NCI-H524 (cell line): ENCODE data around the gene GALNT2.

Experiments used
- DNase-seq, 2 experiments: peaks; one replicate each; lab custom pipeline; 2025; lab: John Stamatoyannopoulos, UW

Gene GALNT2

GRCh38 chr1:230130172-230130944 is 63.3 kb downstream of the GALNT2 start:
- DNase-seq: peak; percentile 84 to 92

- DNase-seq: no peak
These were observed 64.4 kb downstream of the GALNT2 start for GRCh38 chr1:230131457-230131856.

DNA sequence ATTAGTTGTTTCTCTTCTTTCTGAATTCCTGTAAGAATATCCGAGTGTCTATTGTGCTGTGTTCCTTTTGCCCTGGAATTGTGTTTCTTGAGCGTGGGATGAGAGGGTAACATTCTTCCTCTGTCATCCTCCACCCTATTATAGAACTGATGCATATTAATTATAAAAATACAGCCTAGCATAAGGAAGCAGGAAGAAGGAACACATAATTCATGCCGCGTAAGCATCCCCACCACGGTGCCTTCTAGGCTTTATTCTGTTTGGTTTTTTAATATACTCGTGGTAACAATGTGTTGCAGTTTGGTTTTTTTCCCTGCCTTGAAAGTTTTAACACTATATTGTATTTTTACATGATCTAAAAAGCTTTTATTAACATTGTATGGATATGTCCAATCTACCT is 65.7 kb downstream of the GALNT2 start:
- DNase-seq: no peak

- DNase-seq: no peak
These were observed 68.7 kb downstream of the GALNT2 start for GRCh38 chr1:230135726-230136125.

GRCh38 chr1:230136453-230137336 is 69.7 kb downstream of the GALNT2 start:
- no peak for DNase-seq

DNA sequence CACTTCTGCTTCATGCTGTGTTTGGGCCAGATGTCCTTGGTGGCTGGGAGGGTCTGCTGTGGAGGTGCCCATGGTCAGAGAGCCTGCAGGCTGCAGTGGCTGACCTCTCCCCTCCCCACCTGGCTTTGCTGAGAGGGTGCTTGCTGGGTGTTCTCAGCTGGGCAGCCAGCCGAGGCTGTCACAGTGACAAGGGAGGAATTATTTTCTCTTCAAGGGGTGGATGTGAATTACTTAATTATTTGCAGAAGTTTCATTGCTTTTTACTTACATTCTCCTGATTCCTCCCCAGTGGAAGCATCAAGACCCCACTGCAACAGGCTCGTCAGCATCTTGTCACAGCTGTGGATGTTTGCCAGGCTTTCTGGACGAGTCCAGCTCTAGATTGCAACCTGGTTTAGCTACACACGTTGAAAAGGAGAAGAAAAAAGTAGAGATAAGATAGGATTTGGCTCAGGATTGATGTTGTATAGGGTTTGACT is 70.3 kb downstream of the GALNT2 start:
- DNase-seq: no peak

DNA sequence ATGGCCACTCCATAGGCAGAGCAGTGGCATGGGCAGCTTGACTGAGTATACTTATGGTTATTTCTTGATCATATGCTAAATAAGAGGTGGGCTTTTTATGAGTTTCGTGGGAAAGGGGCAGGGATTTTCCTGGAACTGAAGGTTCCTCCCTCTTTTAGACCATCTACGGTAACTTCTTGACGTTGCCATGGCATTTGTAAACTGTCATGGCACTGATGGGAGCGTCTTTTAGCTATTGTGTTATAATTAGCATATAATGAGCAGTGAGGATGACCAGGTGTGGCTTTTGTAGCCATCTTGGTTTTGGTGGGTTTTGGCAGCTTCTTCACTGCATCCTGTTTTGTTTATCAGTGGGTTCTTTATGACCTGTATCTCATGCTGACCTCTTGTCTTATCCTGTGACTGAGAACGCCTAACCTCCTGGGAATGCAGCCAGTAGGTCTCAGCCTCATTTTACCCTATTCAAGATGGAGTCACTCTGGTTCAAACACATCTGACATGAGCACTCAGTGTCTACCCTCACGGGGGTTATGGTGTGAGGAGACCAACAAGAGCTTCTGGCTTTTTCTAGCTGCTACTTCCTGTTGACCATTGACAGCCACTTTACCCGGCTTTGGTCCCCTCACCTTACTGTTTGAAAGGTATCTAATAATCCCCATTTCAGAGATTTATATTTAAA is 71.7 kb downstream of the GALNT2 start:
- no peak for DNase-seq

DNA sequence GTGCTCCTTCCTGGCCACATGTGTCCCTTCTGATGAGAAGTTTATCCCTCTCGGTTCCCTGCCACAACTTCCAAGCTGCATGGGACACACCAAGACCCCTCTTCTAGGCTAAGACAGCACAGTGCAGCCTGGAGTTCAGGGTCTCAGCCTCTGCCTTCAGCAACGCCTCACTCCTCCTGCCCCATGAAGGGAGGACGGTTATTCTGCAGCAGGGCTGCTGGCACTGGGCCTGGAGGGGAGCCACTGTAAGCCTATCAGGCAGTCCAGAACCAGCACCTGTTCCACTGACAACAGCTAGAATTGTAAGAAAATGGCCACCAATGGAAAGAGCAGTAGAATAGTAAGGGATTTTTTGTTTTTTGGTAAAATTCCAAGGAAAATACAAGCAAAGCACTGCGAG is 72.3 kb downstream of the GALNT2 start:
- DNase-seq: no peak

DNA sequence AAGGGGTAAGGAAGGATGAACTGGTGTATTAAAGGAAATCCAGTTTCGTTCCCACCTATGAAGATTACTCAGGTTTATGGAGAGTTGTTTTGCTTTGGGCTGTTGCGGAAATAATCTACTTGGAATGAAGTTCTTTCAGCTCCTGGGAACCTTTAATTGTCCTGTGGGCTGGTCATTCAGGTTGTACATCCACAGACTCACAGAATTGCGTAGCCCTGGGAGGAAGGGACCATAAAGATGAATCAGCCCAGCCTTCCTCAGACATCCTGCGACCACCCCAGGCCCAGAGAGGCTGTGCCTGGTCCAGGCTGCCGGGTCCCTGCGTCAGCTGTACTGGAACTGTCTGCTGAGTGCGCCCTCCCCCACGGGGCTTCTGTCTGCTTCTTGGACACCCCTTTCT is 72.7 kb downstream of the GALNT2 start:
- no peak for DNase-seq

GRCh38 chr1:230140221-230141020 is 73.4 kb downstream of the GALNT2 start:
- DNase-seq: no peak

- no peak for DNase-seq
These were observed 74.1 kb downstream of the GALNT2 start for GRCh38 chr1:230141021-230141648.

DNA sequence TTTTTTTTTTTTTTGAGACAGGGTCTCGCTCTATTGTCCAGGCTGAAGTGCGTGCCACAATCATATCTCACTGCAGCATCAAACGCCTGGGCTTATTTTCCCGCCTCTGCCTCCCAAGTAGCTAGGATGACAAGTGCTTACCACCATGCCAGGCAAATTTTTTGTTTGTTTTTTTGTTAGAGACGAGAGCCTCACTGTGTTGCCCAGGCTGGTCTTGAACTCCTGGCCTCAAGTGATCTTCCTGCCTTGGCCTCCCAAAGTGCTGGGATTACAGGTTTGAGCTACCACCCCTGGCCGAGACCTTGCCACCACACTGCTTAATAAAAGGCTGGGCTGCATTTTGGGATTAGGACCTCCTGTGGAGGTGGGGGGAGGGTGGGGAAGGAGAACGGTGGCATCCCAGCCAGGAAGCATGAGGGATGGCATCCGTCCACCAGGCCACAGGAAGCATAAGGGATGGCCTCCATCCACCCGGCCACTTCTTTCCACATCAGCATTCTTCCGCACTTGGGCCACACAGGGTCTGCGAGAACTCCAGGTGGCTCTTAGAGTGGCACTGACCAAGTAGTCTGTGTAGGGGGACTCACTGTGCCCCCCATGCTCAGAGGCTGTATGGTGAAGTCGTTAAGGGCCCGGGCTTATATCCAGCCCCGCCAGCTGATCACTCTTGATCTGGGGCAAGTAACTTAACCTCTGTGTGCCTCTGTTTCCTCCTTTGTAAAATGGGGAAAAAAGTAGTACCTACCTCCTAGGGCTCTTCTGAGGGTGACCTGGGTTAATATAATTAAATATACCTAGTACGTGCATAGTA is 75.0 kb downstream of the GALNT2 start:
- no peak for DNase-seq

GRCh38 chr1:230142608-230143210 is 75.7 kb downstream of the GALNT2 start:
- peak in 1 of 2 experiments; percentile 37 for DNase-seq

GRCh38 chr1:230143534-230143933 is 76.5 kb downstream of the GALNT2 start:
- no peak for DNase-seq

DNA sequence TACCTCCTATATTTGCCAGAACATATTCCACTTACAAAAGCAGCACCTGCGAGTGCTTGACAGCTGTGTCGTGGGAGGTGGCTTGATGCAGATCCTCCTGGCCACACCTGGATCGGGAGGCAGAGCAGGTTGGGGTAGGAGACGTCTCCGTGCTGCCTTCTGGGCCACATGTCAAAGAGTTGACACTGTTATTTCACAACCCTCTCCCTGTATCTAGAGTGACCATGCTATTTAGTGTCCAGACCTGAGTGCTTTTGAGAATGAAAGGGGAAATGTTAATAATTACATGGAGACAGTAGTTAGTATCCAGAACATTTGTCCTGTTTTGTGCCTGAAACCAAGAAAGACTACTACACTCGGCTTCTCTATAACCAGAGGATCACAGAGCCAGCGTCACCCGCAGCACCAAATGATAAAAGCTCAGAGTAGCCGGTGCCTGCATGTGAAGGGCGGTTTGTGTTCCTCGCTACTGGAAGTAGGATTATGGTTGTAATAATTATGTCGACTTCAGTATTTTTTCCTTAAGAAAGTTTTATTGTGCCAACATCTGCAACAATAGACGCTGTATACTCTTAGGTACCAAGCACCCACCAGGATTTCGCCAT is 77.1 kb downstream of the GALNT2 start:
- no peak for DNase-seq

GRCh38 chr1:230144758-230145504 is 77.9 kb downstream of the GALNT2 start:
- DNase-seq: peak; percentile 3 to 73

GRCh38 chr1:230145505-230145899 is 78.5 kb downstream of the GALNT2 start:
- peak; percentile 29 to 80 for DNase-seq

DNA sequence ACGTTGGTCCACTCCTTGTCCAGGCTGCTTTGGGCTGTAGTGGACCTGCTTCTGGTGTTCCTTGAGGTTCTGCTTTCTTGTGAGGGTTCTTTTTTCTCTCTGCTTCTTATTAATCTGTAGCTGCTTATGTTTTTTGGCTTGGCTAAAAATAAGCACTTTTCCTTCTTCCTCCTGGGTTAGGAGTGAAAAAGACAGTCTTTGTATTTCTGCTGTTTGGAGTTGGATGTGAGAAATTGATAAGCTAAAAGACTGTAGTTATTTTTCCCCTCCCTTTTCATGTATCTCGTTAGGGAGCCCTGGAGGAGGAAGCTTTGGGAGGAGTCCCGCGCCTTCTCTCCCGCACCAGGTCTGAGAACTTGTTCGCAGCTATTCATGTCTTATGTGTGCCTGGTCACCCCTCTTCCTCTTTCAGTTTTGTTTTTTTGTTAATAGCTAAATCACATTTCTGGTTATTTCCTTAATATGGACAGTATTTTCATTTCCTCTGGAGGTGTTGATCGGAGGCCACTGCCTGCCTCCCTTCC is 79.0 kb downstream of the GALNT2 start:
- no peak for DNase-seq
